Measurements from ENCODE around the gene PDE2A. TPM values are rescaled to one million over a fixed set of nuclear protein-coding genes. Genes with fewer than 3 reads are reported as not detected.

PDE2A gene
- total RNA-seq, 6 experiments from 2014 or later, result 11.2 to 46.3 (median 22.8) TPM

DNA sequence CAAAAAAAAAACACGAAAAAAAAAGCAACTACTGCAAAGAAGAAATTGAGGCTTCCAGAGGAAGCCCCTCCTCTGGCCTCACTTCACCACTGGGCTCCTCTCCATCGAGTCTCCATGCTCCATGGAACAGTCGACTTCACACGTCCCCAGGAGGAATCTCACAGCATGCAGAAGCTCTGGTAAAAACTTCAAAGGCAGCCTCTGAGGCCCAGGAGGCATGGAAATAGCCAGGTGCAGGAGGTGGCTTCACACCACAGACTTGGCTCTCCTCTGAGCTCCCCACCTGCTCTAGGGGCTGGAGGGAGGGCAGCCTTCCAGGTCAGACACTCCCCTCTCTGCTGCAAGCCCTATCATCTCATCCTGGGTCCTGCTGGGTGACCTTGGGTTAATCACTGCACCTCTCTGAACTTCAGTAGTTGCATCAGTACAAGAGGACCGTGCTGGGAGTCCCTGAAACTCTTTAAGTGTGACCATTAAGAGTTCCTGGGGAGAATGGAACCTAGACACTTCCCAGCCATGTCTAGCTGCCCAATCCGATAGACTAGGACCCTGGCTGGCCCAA is 8.2 kb downstream of the PDE2A start:
- Histone ChIP-seq H3K4me3 (no peak overlapping the region), H3K4me1 (no peaks in the 10 kb centered on the region), H3K36me3 (no peaks in the 10 kb centered on the region), H3K9me3 (no peaks in the 10 kb centered on the region), H3K27me3 (no peaks in the 10 kb centered on the region), H3K27ac (no peak overlapping the region)
- 23% methylated on average over 5 of the region's 6 CpGs for WGBS (ENCODE audit: insufficient coverage, low coverage, low lambda C conversion rate, missing lambda C conversion rate)
- intact Hi-C loops (cut with DNase I), result no loop called here
- ATAC-seq (no peak), DNase-seq (no peak)
- TF ChIP-seq, protein P1, sequence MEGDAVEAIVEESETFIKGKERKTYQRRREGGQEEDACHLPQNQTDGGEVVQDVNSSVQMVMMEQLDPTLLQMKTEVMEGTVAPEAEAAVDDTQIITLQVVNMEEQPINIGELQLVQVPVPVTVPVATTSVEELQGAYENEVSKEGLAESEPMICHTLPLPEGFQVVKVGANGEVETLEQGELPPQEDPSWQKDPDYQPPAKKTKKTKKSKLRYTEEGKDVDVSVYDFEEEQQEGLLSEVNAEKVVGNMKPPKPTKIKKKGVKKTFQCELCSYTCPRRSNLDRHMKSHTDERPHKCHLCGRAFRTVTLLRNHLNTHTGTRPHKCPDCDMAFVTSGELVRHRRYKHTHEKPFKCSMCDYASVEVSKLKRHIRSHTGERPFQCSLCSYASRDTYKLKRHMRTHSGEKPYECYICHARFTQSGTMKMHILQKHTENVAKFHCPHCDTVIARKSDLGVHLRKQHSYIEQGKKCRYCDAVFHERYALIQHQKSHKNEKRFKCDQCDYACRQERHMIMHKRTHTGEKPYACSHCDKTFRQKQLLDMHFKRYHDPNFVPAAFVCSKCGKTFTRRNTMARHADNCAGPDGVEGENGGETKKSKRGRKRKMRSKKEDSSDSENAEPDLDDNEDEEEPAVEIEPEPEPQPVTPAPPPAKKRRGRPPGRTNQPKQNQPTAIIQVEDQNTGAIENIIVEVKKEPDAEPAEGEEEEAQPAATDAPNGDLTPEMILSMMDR (IDR thresholded peaks at IDR 0.05), result no peak
- TF ChIP-seq POLR2A (IDR thresholded peaks at IDR 0.05), result no peak

DNA sequence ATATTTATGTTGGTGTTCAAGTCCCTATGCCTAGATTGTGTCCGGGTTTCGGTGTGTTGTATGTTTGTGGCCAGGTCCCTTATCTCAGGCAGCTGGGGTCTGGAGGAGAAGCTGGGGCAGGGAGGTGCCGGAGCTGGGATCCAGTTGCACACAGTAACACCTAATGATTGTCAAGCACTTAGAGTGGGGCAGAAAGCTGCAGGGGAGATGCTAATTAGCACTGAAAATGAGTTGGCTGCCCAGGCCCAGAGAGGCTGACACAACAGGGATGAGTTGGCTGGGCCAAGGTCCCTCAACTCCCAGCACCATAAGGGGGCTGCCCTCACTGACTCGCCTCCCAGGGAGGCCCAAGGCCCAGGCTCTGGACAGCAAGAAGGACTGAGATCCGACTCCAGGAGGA is 12.2 kb downstream of the PDE2A start:
- intact Hi-C loops (cut with DNase I), result no loop called here
- TF ChIP-seq, protein P1 (IDR thresholded peaks at IDR 0.05), result no peak
- no peak for TF ChIP-seq POLR2A (IDR thresholded peaks at IDR 0.05)
- H3K9me3 ChIP-seq, result no peaks in the 10 kb centered on the region
- no peaks in the 10 kb centered on the region for H3K27me3 ChIP-seq
- no peak overlapping the region for H3K27ac ChIP-seq
- ATAC-seq, result no peak
- H3K4me3 ChIP-seq, result no peak overlapping the region
- no peaks in the 10 kb centered on the region for H3K4me1 ChIP-seq
- H3K36me3 ChIP-seq, result no peaks in the 10 kb centered on the region
- no peak for DNase-seq
- WGBS (ENCODE audit: insufficient coverage, low coverage, low lambda C conversion rate, missing lambda C conversion rate), result 73% methylated on average over 4 of the region's 5 CpGs

DNA sequence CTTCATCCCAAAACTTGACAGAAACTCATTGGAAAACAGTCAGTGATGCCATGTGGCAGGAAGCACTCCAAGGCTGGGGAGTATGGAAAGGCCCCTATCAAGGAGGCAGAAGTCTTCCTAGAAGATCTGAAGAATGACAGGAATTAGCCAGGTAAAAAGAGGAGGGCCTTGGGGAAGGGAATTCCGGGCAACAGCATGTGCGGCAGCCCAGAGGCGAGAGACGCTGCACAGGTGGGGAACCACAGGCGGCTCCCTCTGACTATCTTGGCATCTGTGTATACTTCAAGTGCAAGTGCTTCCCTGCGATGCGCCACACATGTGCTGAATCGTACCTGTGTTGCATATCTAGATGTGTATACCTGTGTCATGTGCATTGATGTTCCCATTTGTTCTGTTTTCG is 12.7 kb downstream of the PDE2A start:
- Histone ChIP-seq H3K27ac (no peak overlapping the region), H3K9me3 (no peaks in the 10 kb centered on the region), H3K4me1 (no peaks in the 10 kb centered on the region), H3K36me3 (no peaks in the 10 kb centered on the region), H3K27me3 (no peaks in the 10 kb centered on the region), H3K4me3 (no peak overlapping the region)
- ATAC-seq (no peak), DNase-seq (no peak)
- WGBS (ENCODE audit: insufficient coverage, low coverage, low lambda C conversion rate, missing lambda C conversion rate), result 50% methylated on average over 2 of the region's 9 CpGs
- intact Hi-C loops (cut with DNase I), result no loop called here
- TF ChIP-seq, protein P1 (IDR thresholded peaks at IDR 0.05), result no peak
- no peak for TF ChIP-seq POLR2A (IDR thresholded peaks at IDR 0.05)

DNA sequence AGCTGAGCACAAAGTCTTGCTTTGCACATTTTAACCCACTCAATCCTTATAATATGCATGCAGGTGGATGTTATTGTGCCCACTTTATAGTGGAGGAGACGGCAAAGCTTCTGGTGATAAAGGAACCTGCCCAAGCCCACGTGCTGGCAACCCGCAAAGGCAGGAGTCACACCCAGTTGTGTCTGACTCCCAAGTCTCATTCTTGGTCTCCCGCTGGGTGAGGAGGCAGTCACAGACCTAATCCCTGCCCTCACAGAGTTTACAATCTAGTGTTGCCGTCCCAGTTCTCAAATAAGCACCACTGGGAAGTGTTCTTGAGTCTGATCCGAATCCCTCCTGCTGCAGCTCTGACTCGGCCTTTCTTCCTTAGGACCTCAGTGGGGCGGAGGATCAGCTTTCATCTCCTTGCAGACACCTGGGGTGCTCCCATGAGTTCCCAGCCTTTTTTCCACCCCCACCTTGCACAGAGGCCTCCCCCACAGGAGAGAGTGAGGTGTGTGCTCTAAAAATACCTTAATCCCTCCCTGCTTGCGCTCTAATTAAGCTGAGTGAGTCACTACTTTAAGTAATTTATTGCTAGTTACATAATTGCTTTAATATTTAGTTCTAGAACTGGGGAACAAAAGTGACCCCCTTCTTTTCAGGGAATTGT is 15.1 kb downstream of the PDE2A start:
- Histone ChIP-seq H3K4me1 (no peaks in the 10 kb centered on the region), H3K9me3 (no peaks in the 10 kb centered on the region), H3K27me3 (no peaks in the 10 kb centered on the region), H3K4me3 (no peak overlapping the region), H3K36me3 (no peaks in the 10 kb centered on the region), H3K27ac (no peak overlapping the region)
- DNase-seq (no peak), ATAC-seq (no peak)
- WGBS (ENCODE audit: insufficient coverage, low coverage, low lambda C conversion rate, missing lambda C conversion rate), result 85% methylated on average over 7 of the region's 9 CpGs
- intact Hi-C loops (cut with DNase I), result no loop called here
- TF ChIP-seq, protein P1 (IDR thresholded peaks at IDR 0.05), result no peak
- TF ChIP-seq POLR2A (IDR thresholded peaks at IDR 0.05), result no peak
